ENCODE data around the gene ATP6V1A. TPM values are rescaled to one million over a fixed set of nuclear protein-coding genes. Genes with fewer than 3 reads are reported as not detected.

The ATP6V1A gene
- total RNA-seq, 4 donors from 2014 or later = 47.0 to 53.4 (median 50.1) TPM

GRCh38 chr3:113744941-113745755, 1.7 kb upstream of the ATP6V1A start:
- ATAC-seq (ENCODE audit: low FRiP score) (peak; percentile 85), DNase-seq (ENCODE audit: low spot score) (peak; percentile 54)
- no peak for TF ChIP-seq CTCF (IDR thresholded peaks at IDR 0.05)

- ATAC-seq (ENCODE audit: low FRiP score) (peak; percentile 89), DNase-seq (ENCODE audit: low spot score) (peak; percentile 68)
- TF ChIP-seq CTCF (IDR thresholded peaks at IDR 0.05) = no peak
Observed at GRCh38 chr3:113745756-113746547, 883 bp upstream of the ATP6V1A start, which contains the start of gene NAA50. TSS of gene NAA50 (minus strand) at chr3:113746249. CDS start at chr3:113745949, 300 bp downstream.

GRCh38 chr3:113747283-113748046, 630 bp downstream of the ATP6V1A start:
- DNase-seq (ENCODE audit: low spot score) (no peak), ATAC-seq (ENCODE audit: low FRiP score) (peak; percentile 9)

GRCh38 chr3:113751141-113751540, 4.3 kb downstream of the ATP6V1A start:
- DNase-seq (ENCODE audit: low spot score) = no peak
- TF ChIP-seq CTCF (IDR thresholded peaks at IDR 0.05) = no peak
- no peak for ATAC-seq (ENCODE audit: low FRiP score)

More at GRCh38 chr3:113747283-113748046, 630 bp downstream of the ATP6V1A start:
- no peak for TF ChIP-seq CTCF (IDR thresholded peaks at IDR 0.05)

GRCh38 chr3:113753376-113753985, 6.6 kb downstream of the ATP6V1A start:
- DNase-seq (ENCODE audit: low spot score) (no peak), ATAC-seq (ENCODE audit: low FRiP score) (no peak)
- TF ChIP-seq CTCF (IDR thresholded peaks at IDR 0.05) = no peak

GRCh38 chr3:113754494-113755159, 7.8 kb downstream of the ATP6V1A start:
- TF ChIP-seq CTCF (IDR thresholded peaks at IDR 0.05) = no peak
- DNase-seq (ENCODE audit: low spot score) = no peak
- no peak for ATAC-seq (ENCODE audit: low FRiP score)

All from omental fat pad (tissue), 4 donors.